A673 (cell line): ENCODE measurements around the gene COA8. TPM values are rescaled to one million over a fixed set of nuclear protein-coding genes. Genes with fewer than 3 reads are reported as not detected.

ENCODE experiments used
- BruUV-seq: library from RNA; stranded (reverse); fragments of 400-500 nt; replicated peaks from 2 replicates; lab custom pipeline; 2021; lab: Mats Ljungman, UMichigan
- CTCF ChIA-PET: fragments of 300-600 bp; sonication (Branson Sonifier 250); formaldehyde crosslinking; loops from one replicate; lab custom pipeline; 2022; ENCODE audit warnings: antibody characterized with exemption; lab: Charles Lee
- POLR2A ChIA-PET: fragments of 300-600 bp; sonication (Branson Sonifier 250); formaldehyde crosslinking; loops from one replicate; lab custom pipeline; 2022; ENCODE audit warnings: antibody characterized with exemption; ENCODE audit not compliant: low non-redundant PET; lab: Charles Lee
- DNase-seq: peaks from one replicate; pipeline ENCODE4 v3.0.0-alpha.2; 2015; ENCODE audit warnings: low spot score
- H3K27ac ChIP-seq: fragments of 200-600 bp; sonication (generic); 2 replicates; pipeline ENCODE4 v1.5.1; 2016; ENCODE audit warnings: mixed run types, low read depth, mild to moderate bottlenecking, mixed read lengths, antibody characterized with exemption, low read length; ENCODE audit not compliant: poor library complexity, severe bottlenecking
- H3K27me3 ChIP-seq: fragments of 200-600 bp; sonication (generic); replicated peaks from 2 replicates; pipeline ENCODE4 v1.6.1; 2017; ENCODE audit warnings: mixed run types, low read depth, mild to moderate bottlenecking, mixed read lengths, antibody characterized with exemption, low read length; ENCODE audit not compliant: insufficient read depth, poor library complexity
- H3K36me3 ChIP-seq: fragments of 200-600 bp; sonication (generic); 2 replicates; pipeline ENCODE4 v1.6.1; 2016; ENCODE audit warnings: mixed run types, mild to moderate bottlenecking, mixed read lengths, antibody characterized with exemption, low read length; ENCODE audit not compliant: insufficient read depth, poor library complexity, severe bottlenecking
- H3K4me1 ChIP-seq: fragments of 200-600 bp; sonication (generic); 2 replicates; pipeline ENCODE4 v1.6.1; 2017; ENCODE audit warnings: mixed run types, mild to moderate bottlenecking, mixed read lengths, antibody characterized with exemption, low read length; ENCODE audit not compliant: insufficient read depth, poor library complexity, severe bottlenecking
- H3K4me3 ChIP-seq: fragments of 200-600 bp; sonication (generic); 2 replicates; pipeline ENCODE4 v1.5.1; 2016; ENCODE audit warnings: low read depth, mixed run types, mild to moderate bottlenecking, mixed read lengths, low read length; ENCODE audit not compliant: poor library complexity, severe bottlenecking
- H3K9me3 ChIP-seq: fragments of 200-600 bp; sonication (generic); 2 replicates; pipeline ENCODE4 v1.6.1; 2016; ENCODE audit warnings: mixed run types, low read depth, mild to moderate bottlenecking, mixed read lengths, antibody characterized with exemption, low read length; ENCODE audit not compliant: poor library complexity, severe bottlenecking
- CTCF ChIP-seq: fragments of 300-800, 200-600 bp; sonication (generic); conservative IDR thresholded peaks from 2 replicates; pipeline ENCODE4 v1.5.1; 2017; ENCODE audit warnings: low read depth, mild to moderate bottlenecking, antibody characterized with exemption, low read length, moderate library complexity, mixed read lengths
- EZH2 ChIP-seq: fragments of 200-600 bp; sonication (generic); IDR thresholded peaks from 2 replicates; pipeline ENCODE4 v1.6.1; 2017; ENCODE audit warnings: borderline replicate concordance, low read depth, mild to moderate bottlenecking, mixed read lengths, antibody characterized with exemption, low read length; ENCODE audit not compliant: poor library complexity, severe bottlenecking
- intact Hi-C: fragments of 100-400 bp; cut with micrococcal nuclease; formaldehyde crosslinking; loops from one replicate; pipeline ENCODE4 v1.10.0; 2022; ENCODE audit not compliant: unreplicated experiment
- total RNA-seq: library from RNA; stranded (reverse); gene quantifications from 2 replicates; pipeline ENCODE4 v1.2.3, GENCODE V29; 2021

COA8 gene
- total RNA-seq, 1 experiment from 2014 or later = 51.0 TPM

GRCh38 chr14:103563226-103563620, 463 bp downstream of the COA8 start:
- DNase-seq = no peak
- ChIA-PET CTCF (no interaction called here), POLR2A (no interaction called here)
- TF ChIP-seq CTCF (no peak), EZH2 (no peak)
- BruUV-seq = TSS peak; percentile 76
- no peaks in the 10 kb centered on the region for H3K9me3 ChIP-seq
- H3K27ac ChIP-seq = peak overlapping the region; percentile 99
- H3K27me3 ChIP-seq = no peaks in the 10 kb centered on the region
- H3K4me1 ChIP-seq = peaks cover 37% of the 10 kb centered on the region
- peak overlapping the region; percentile 98 for H3K4me3 ChIP-seq
- intact Hi-C loops = no loop called here
- H3K36me3 ChIP-seq = peaks cover 21% of the 10 kb centered on the region

GRCh38 chr14:103563844-103564505, 1.2 kb downstream of the COA8 start:
- intact Hi-C loops = no loop called here
- ChIA-PET POLR2A (interaction anchor here (0.6 kb wide), 1 partner anchor 216 kb away, joined by 3 read pairs; no protein-coding TSS in a partner anchor), CTCF (interaction anchor here (0.7 kb wide), 1 partner anchor 292 kb away, joined by 7 read pairs; no protein-coding TSS in a partner anchor)
- Histone ChIP-seq H3K4me1 (peaks cover 34% of the 10 kb centered on the region), H3K27me3 (no peaks in the 10 kb centered on the region), H3K4me3 (peak overlapping the region; percentile 98), H3K9me3 (no peaks in the 10 kb centered on the region), H3K36me3 (peaks cover 20% of the 10 kb centered on the region), H3K27ac (no peak overlapping the region)
- BruUV-seq = no TSS peak
- no peak for DNase-seq
- no peak for TF ChIP-seq CTCF
- no peak for TF ChIP-seq EZH2

GRCh38 chr14:103568952-103569351, 6.2 kb downstream of the COA8 start:
- intact Hi-C loops = no loop called here
- ChIA-PET CTCF (interaction anchor here (0.6 to 0.7 kb wide), 2 partner anchors 44 to 153 kb away, joined by 3 read pairs; no protein-coding TSS in a partner anchor), POLR2A (no interaction called here)
- H3K36me3 ChIP-seq = peaks cover 5% of the 10 kb centered on the region
- DNase-seq = peak; percentile 87
- H3K27ac ChIP-seq = peak overlapping the region; percentile 71
- peaks cover 25% of the 10 kb centered on the region for H3K4me1 ChIP-seq
- no TSS peak for BruUV-seq
- H3K4me3 ChIP-seq = peak overlapping the region; percentile 2
- no peaks in the 10 kb centered on the region for H3K9me3 ChIP-seq
- H3K27me3 ChIP-seq = no peaks in the 10 kb centered on the region
- no peak for TF ChIP-seq CTCF
- no peak for TF ChIP-seq EZH2
